ENCODE measurements around the gene MC2R. TPM values are rescaled to one million over a fixed set of nuclear protein-coding genes. Genes with fewer than 3 reads are reported as not detected.

The MC2R gene
- total RNA-seq, 1 donor from 2014 or later: not detected

- Histone ChIP-seq H3K27ac (replicated peaks) (no peak overlapping the region), H3K4me3 (no peak overlapping the region), H3K27me3 (ENCODE audit: low read depth) (no peaks in the 10 kb centered on the region), H3K9me3 (replicated peaks) (peaks cover 1% of the 10 kb centered on the region), H3K4me1 (peaks cover 6% of the 10 kb centered on the region), H3K36me3 (no peaks in the 10 kb centered on the region)
- intact Hi-C loops (cut with micrococcal nuclease): no loop called here
- TF ChIP-seq, protein P1, sequence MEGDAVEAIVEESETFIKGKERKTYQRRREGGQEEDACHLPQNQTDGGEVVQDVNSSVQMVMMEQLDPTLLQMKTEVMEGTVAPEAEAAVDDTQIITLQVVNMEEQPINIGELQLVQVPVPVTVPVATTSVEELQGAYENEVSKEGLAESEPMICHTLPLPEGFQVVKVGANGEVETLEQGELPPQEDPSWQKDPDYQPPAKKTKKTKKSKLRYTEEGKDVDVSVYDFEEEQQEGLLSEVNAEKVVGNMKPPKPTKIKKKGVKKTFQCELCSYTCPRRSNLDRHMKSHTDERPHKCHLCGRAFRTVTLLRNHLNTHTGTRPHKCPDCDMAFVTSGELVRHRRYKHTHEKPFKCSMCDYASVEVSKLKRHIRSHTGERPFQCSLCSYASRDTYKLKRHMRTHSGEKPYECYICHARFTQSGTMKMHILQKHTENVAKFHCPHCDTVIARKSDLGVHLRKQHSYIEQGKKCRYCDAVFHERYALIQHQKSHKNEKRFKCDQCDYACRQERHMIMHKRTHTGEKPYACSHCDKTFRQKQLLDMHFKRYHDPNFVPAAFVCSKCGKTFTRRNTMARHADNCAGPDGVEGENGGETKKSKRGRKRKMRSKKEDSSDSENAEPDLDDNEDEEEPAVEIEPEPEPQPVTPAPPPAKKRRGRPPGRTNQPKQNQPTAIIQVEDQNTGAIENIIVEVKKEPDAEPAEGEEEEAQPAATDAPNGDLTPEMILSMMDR (IDR thresholded peaks at IDR 0.05; ENCODE audit: borderline replicate concordance): no peak
- no peak for DNase-seq
Measured at GRCh38 chr18:13910986-13911385, 4.3 kb downstream of the MC2R start.

- no peak for DNase-seq
- Histone ChIP-seq H3K9me3 (replicated peaks) (peaks cover 6% of the 10 kb centered on the region), H3K36me3 (no peaks in the 10 kb centered on the region), H3K4me1 (peaks cover 1% of the 10 kb centered on the region), H3K4me3 (no peak overlapping the region), H3K27ac (replicated peaks) (no peak overlapping the region), H3K27me3 (ENCODE audit: low read depth) (no peaks in the 10 kb centered on the region)
- TF ChIP-seq, protein P1 (IDR thresholded peaks at IDR 0.05; ENCODE audit: borderline replicate concordance): no peak
- intact Hi-C loops (cut with micrococcal nuclease): no loop called here
Measured at GRCh38 chr18:13910501-13910900, 4.8 kb downstream of the MC2R start.

GRCh38 chr18:13909141-13909940 is 6.0 kb downstream of the MC2R start:
- no peak for DNase-seq
- Histone ChIP-seq H3K4me1 (no peaks in the 10 kb centered on the region), H3K36me3 (no peaks in the 10 kb centered on the region), H3K27me3 (ENCODE audit: low read depth) (no peaks in the 10 kb centered on the region), H3K27ac (replicated peaks) (no peak overlapping the region), H3K4me3 (no peak overlapping the region), H3K9me3 (replicated peaks) (peaks cover 6% of the 10 kb centered on the region)
- TF ChIP-seq, protein P1 (IDR thresholded peaks at IDR 0.05; ENCODE audit: borderline replicate concordance): no peak
- intact Hi-C loops (cut with micrococcal nuclease): no loop called here

GRCh38 chr18:13900633-13901032 is 14.7 kb downstream of the MC2R start:
- intact Hi-C loops (cut with micrococcal nuclease): no loop called here
- Histone ChIP-seq H3K4me1 (no peaks in the 10 kb centered on the region), H3K36me3 (no peaks in the 10 kb centered on the region), H3K4me3 (no peak overlapping the region), H3K27ac (replicated peaks) (no peak overlapping the region), H3K27me3 (ENCODE audit: low read depth) (peaks cover 19% of the 10 kb centered on the region), H3K9me3 (replicated peaks) (peaks cover 25% of the 10 kb centered on the region)
- DNase-seq: no peak
- TF ChIP-seq, protein P1 (IDR thresholded peaks at IDR 0.05; ENCODE audit: borderline replicate concordance): no peak

DNA sequence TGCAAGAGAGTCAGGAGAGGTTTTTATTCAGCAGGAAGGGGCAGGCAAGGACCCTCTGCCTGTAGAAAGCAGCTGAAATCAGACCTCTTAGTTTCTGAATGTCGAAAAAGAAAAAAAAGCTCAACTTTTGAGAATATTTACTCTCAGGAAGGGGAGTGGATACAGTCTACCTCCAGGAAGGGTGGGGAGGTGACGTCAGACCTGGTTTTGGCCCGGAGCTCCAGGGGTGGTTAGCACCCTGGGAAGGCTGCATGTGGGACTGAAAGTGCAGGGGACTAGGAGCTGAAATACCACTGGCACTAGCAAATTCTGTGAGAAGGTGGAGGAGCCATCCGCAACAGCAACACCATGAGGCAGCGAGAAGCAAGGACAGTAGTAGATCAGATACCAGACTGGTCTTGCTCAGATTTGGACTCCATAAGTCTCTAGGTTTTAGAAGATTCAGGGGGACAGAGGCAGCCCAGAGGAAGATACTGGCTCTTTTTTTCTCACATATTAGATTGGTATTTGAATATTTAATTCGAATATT is 19.8 kb downstream of the MC2R start:
- TF ChIP-seq, protein P1 (IDR thresholded peaks at IDR 0.05; ENCODE audit: borderline replicate concordance): no peak
- Histone ChIP-seq H3K27me3 (ENCODE audit: low read depth) (peaks cover 29% of the 10 kb centered on the region), H3K36me3 (no peaks in the 10 kb centered on the region), H3K9me3 (replicated peaks) (peaks cover 16% of the 10 kb centered on the region), H3K4me3 (no peak overlapping the region), H3K27ac (replicated peaks) (no peak overlapping the region), H3K4me1 (no peaks in the 10 kb centered on the region)
- no peak for DNase-seq
- intact Hi-C loops (cut with micrococcal nuclease): no loop called here

Data from left ventricle myocardium inferior (tissue), 1 donor.